Measurements from ENCODE around the gene RGPD6.
"Not testable (repeated sequence)": the region's sequence is repeated elsewhere in the genome, so short reads cannot be mapped to it uniquely, and the experiment has no call there.

GRCh38 chr2:110480084-110480483 lies 96.9 kb downstream of the RGPD6 start:
- not testable (repeated sequence) for TF ChIP-seq ZC3H10 (CRISPR knock-in tag; IDR thresholded peaks at IDR 0.05); RARB (CRISPR knock-in tag; IDR thresholded peaks at IDR 0.05); ISL1 (CRISPR knock-in tag; IDR thresholded peaks at IDR 0.05); CREB5 (CRISPR knock-in tag; IDR thresholded peaks at IDR 0.05; ENCODE audit: low read depth); SNAI2 (CRISPR knock-in tag; IDR thresholded peaks at IDR 0.05)
